SK-N-SH (cell line): ENCODE results near the gene KIR2DL1.

ENCODE experiments used
- CTCF ChIP-seq: fragments of 200-600 bp; sonication (generic); IDR thresholded peaks from 2 replicates; pipeline ENCODE4 v1.6.1; 2017; ENCODE audit warnings: antibody characterized with exemption, mild to moderate bottlenecking, moderate library complexity
- ELF1 ChIP-seq: IDR thresholded peaks from 2 replicates; pipeline ENCODE4 v1.4.0; 2012
- YY1 ChIP-seq: IDR thresholded peaks from 2 replicates; pipeline ENCODE4 v1.4.0; 2012; ENCODE audit warnings: low read depth, mild to moderate bottlenecking

DNA sequence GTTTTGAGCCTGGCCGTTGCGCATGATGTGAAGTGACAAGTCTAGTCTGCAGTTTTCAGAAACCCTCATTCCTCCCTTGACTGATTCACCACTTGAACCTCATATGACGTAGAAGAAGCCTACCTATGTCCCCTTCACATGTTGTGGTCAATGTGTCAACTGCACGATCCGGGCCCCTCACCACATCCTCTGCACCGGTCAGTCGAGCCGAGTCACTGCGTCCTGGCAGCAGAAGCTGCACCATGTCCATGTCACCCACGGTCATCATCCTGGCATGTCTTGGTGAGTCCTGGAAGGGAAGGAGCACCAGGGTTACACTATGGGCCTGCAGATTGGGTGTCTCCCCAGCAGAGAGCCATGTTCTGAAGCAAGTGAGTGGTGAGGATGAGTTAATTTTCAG lies 33.8 kb downstream of the KIR2DL1 start, which contains the start of gene KIR2DL4:
- TF ChIP-seq YY1 = no peak
- no peak for TF ChIP-seq CTCF
- TF ChIP-seq ELF1 = no peak
